ENCODE measurements around the gene ECHS1.

ECHS1 gene

GRCh38 chr10:133405844-133406527, 32.8 kb upstream of the ECHS1 start:
- DNase-seq (ENCODE audit: low spot score in 2 of 2): no peak
- Histone ChIP-seq H3K36me3 (replicated peaks) (peaks cover 76% of the 10 kb centered on the region), H3K27me3 (ENCODE audit: low read depth) (no peaks in the 10 kb centered on the region), H3K9me3 (0 out of 2 replicates have a peak, but pooled peaks cover 2% of the 10 kb centered on the region), H3K4me3 (no peak overlapping the region), H3K4me1 (no peaks in the 10 kb centered on the region)
- in situ Hi-C loops (cut with MboI; ENCODE audit: low sequenced_read_pairs): no loop called here

DNA sequence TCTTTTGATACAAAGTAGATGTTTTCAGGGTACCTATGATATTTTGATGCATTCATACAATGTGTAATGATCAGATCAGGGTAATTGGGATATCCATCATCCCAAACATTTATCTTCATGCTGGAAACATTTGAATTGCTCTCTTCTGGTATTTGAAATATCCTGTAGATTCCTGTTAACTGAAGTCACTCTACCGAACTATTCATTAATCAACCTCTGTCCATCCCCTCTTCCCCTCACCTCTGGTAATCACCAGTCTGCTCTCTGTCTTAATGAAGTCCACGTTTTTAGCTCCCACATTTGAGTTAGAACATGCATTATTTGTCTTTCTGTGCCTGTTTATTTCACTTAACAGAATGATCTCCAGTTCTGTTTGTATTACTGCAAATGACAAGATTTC, 32.1 kb upstream of the ECHS1 start:
- no peaks in the 10 kb centered on the region for H3K4me1 ChIP-seq
- no peaks in the 10 kb centered on the region for H3K27me3 ChIP-seq (ENCODE audit: low read depth)
- H3K9me3 ChIP-seq: no peaks in the 10 kb centered on the region
- in situ Hi-C loops (cut with MboI; ENCODE audit: low sequenced_read_pairs): no loop called here
- no peak for DNase-seq (ENCODE audit: low spot score in 2 of 2)
- H3K36me3 ChIP-seq (replicated peaks): peaks cover 76% of the 10 kb centered on the region
- H3K4me3 ChIP-seq: no peak overlapping the region

DNA sequence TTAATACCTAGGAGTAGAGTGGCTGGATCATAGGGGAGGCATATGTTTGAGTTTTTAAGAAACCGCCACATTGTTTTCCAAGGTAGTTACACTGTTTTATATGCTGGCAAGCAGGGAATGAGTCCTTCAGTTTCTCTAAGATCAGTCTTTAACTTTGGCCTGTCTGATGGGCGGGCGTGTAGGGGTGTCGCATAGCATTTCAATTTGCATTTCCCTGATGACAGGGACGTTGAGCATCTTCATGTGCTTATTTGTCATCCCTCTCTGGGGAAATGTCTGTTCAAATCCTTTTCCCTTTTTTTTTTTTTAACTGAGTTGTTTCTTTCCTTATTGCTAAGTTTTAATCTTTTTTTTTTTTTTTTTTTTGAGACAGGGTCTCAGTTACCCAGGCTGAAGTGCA, 30.6 kb upstream of the ECHS1 start:
- Histone ChIP-seq H3K9me3 (no peaks in the 10 kb centered on the region), H3K36me3 (replicated peaks) (peaks cover 73% of the 10 kb centered on the region), H3K27me3 (ENCODE audit: low read depth) (no peaks in the 10 kb centered on the region), H3K4me1 (no peaks in the 10 kb centered on the region), H3K4me3 (no peak overlapping the region)
- DNase-seq (ENCODE audit: low spot score in 2 of 2): no peak
- in situ Hi-C loops (cut with MboI; ENCODE audit: low sequenced_read_pairs): no loop called here

DNA sequence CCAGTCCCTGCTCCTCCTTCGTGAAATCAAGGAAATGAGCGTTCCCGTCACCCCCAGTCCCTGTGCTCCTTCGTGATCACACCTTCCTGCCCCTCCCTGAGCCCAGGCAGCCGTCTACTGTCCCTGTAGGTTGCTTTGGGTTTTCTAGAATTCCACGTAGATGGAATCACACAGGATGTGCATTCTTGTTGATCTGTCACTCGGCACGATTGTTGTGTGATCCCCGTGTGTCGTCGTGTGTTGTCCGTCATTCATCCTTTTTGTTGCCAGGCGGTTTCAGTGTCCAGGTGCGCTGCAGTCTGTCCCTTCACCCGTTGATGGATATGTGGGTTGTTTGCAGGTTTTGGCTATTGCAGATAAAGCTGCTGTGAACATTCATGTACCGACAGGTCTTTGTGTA, 30.2 kb upstream of the ECHS1 start:
- Histone ChIP-seq H3K27me3 (ENCODE audit: low read depth) (no peaks in the 10 kb centered on the region), H3K9me3 (no peaks in the 10 kb centered on the region), H3K4me1 (no peaks in the 10 kb centered on the region), H3K36me3 (replicated peaks) (peaks cover 77% of the 10 kb centered on the region), H3K4me3 (no peak overlapping the region)
- no peak for DNase-seq (ENCODE audit: low spot score in 2 of 2)
- in situ Hi-C loops (cut with MboI; ENCODE audit: low sequenced_read_pairs): no loop called here

DNA sequence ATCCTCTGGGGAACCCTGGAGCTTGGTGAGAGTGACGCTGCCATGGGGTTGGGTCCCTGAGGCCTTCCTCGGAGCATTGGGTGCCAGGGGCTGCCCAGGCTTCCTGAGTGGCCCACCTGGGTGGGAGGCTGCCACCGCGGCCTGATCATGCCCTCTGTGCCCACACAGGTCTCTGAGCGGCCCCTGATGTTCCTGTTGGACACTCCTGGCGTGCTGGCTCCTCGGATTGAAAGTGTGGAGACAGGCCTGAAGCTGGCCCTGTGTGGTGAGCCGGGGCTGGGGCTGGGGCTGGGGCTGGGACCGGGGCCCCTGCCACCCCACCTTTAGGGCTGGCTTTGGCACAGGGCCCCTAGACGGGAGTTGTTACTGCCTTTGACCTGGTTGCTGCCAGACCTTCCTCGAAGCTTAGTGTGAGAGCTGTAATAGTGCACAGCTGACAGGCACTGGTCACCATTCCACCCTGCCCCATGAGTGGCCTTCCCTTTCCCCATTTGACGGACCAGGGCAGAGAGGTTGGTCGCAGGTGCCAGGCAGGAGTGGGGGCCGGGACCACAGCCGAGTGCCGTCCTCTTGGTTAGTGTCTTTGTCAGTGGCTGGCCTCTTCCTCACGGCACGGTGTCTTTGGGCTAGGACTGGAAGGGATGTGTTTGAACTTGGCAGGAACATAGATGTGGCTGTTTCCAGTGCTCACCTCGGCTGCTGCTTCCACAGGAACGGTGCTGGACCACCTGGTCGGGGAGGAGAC, 29.0 kb upstream of the ECHS1 start:
- Histone ChIP-seq H3K4me1 (no peaks in the 10 kb centered on the region), H3K27me3 (ENCODE audit: low read depth) (no peaks in the 10 kb centered on the region), H3K36me3 (replicated peaks) (peaks cover 71% of the 10 kb centered on the region), H3K9me3 (no peaks in the 10 kb centered on the region), H3K4me3 (no peak overlapping the region)
- in situ Hi-C loops (cut with MboI; ENCODE audit: low sequenced_read_pairs): no loop called here
- DNase-seq (ENCODE audit: low spot score in 2 of 2): no peak

- H3K4me1 ChIP-seq: no peaks in the 10 kb centered on the region
- in situ Hi-C loops (cut with MboI; ENCODE audit: low sequenced_read_pairs): no loop called here
- H3K27me3 ChIP-seq (ENCODE audit: low read depth): no peaks in the 10 kb centered on the region
- DNase-seq (ENCODE audit: low spot score in 2 of 2): no peak
- no peak overlapping the region for H3K4me3 ChIP-seq
- H3K9me3 ChIP-seq: no peaks in the 10 kb centered on the region
- H3K36me3 ChIP-seq (replicated peaks): peaks cover 66% of the 10 kb centered on the region
Measured at GRCh38 chr10:133401500-133401899, 28.3 kb upstream of the ECHS1 start.

DNA sequence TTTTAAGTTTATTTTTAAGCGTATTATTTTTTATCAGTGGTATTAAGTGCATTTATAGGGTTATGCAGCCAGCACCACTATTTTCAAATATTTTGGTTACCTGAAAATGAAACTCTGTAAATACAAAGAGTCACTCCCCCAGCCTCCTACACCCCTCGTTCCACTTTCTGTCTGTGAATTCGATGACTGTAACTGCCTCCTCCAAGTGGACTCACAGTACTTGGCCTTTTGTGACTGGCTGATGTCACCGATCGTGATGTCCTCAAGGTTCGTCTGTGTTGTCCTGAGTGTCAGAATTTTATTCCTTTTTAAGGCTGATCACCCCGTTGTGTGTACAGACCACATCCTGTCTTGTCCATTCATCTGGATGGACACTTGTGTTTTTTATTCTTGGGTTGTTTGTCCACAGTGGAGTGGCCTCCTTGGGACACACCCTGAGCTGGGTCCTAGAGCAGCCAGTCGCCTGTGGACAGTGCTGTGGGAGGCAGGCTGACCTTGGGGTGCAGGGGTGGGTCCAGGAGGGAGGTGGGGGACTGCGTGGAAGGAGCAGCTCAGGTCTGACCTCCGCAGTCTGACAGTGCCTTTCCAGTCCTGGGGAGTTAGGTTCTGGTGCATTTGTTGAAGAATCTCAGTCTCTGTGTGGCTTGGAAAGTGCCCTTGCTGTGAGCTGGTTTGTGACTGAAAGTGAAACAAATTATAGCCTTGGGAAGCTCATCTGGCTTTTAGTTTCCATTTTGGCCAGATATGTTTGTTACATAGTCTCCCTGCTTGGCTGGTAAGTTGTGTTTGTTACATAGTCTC, 27.7 kb upstream of the ECHS1 start:
- H3K4me1 ChIP-seq: no peaks in the 10 kb centered on the region
- no peaks in the 10 kb centered on the region for H3K27me3 ChIP-seq (ENCODE audit: low read depth)
- no peak for DNase-seq (ENCODE audit: low spot score in 2 of 2)
- no peaks in the 10 kb centered on the region for H3K9me3 ChIP-seq
- H3K4me3 ChIP-seq: no peak overlapping the region
- peaks cover 68% of the 10 kb centered on the region for H3K36me3 ChIP-seq (replicated peaks)
- in situ Hi-C loops (cut with MboI; ENCODE audit: low sequenced_read_pairs): no loop called here

DNA sequence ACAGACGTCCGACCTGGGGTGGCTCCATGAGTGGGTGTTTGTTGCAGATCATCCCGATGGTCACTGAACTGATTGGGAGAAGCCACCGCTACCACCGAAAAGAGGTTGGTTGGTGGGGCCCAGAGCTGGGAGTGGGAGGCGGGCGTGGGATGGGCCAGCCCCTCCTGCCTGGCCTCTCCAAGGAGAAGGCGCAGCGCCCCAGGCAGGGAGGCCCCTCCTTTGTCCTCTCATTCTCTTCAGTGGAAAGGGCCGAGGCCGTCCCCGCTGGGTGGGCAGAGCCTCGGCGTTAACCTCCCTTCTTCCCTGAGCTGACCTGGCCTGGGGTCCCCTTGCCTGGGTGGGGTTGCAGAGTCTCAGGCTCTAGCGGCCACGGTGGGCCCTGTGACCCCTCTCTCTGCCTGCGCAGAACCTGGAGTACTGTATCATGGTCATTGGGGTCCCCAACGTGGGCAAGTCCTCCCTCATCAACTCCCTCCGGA, 26.0 kb upstream of the ECHS1 start:
- Histone ChIP-seq H3K27me3 (ENCODE audit: low read depth) (no peaks in the 10 kb centered on the region), H3K4me1 (no peaks in the 10 kb centered on the region), H3K36me3 (replicated peaks) (peaks cover 60% of the 10 kb centered on the region), H3K4me3 (no peak overlapping the region), H3K9me3 (no peaks in the 10 kb centered on the region)
- DNase-seq (ENCODE audit: low spot score in 2 of 2): no peak
- in situ Hi-C loops (cut with MboI; ENCODE audit: low sequenced_read_pairs): no loop called here

DNA sequence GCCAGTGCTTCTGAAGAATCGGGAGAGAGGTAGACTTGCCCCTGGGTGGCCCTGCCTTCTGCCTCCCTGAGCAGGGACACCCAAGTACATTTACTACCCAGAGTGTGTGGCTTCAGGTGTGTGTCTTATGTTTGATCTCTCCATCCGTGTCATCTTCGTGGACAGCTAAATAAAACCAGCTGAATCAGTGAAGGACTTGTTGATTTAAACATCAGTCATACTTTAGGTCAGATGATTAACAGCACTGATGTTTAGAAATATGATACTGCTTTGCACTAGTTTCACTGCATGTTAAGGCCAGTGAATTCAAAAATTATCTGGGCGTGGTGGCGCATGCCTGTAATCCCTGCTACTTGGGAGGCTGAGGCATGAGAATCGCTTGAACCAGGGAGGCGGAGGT, 24.8 kb upstream of the ECHS1 start:
- H3K4me3 ChIP-seq: no peak overlapping the region
- H3K4me1 ChIP-seq: peaks cover 4% of the 10 kb centered on the region; the same call in 1 of the 2 replicates
- H3K9me3 ChIP-seq: no peaks in the 10 kb centered on the region
- no peak for DNase-seq (ENCODE audit: low spot score in 2 of 2)
- in situ Hi-C loops (cut with MboI; ENCODE audit: low sequenced_read_pairs): no loop called here
- H3K36me3 ChIP-seq (replicated peaks): peaks cover 56% of the 10 kb centered on the region
- no peaks in the 10 kb centered on the region for H3K27me3 ChIP-seq (ENCODE audit: low read depth)

DNA sequence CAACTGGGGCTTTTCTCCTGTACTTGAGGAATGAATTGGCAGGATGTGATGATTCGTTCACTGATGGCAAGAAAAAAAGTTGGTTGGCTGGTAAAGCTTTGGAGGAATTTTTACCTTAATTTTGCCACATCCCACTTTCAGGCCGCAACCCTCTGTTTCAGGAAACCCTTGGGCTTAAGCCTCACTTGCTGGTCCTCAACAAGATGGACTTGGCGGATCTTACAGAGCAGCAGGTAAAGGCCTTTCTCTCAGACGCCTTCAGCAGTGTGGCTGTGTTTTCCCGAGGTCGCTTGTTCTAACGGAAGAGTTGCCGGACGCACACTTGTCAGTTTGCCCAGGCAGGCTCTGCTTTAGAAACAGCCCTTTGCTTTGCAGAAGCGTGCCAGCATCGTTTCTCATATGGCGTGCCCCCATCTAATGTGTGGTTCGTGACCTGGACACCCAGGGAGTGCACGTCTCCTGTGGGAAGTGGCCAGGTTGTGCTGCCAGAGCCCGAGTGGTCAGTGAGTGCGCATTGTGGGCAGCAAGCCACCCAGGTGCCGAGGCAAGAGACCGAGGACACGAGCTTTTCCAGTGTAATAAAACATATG, 23.0 kb upstream of the ECHS1 start:
- Histone ChIP-seq H3K4me3 (no peak overlapping the region), H3K9me3 (no peaks in the 10 kb centered on the region), H3K4me1 (peaks cover 4% of the 10 kb centered on the region; the same call in 1 of the 2 replicates), H3K27me3 (ENCODE audit: low read depth) (no peaks in the 10 kb centered on the region), H3K36me3 (replicated peaks) (peaks cover 41% of the 10 kb centered on the region)
- in situ Hi-C loops (cut with MboI; ENCODE audit: low sequenced_read_pairs): no loop called here
- no peak for DNase-seq (ENCODE audit: low spot score in 2 of 2)

GRCh38 chr10:133394801-133395221, 21.7 kb upstream of the ECHS1 start:
- Histone ChIP-seq H3K4me3 (peak overlapping the region; percentile 82), H3K9me3 (no peaks in the 10 kb centered on the region), H3K4me1 (peaks cover 4% of the 10 kb centered on the region; the same call in 1 of the 2 replicates), H3K27me3 (ENCODE audit: low read depth) (no peaks in the 10 kb centered on the region), H3K36me3 (replicated peaks) (peaks cover 31% of the 10 kb centered on the region)
- no peak for DNase-seq (ENCODE audit: low spot score in 2 of 2)
- in situ Hi-C loops (cut with MboI; ENCODE audit: low sequenced_read_pairs): no loop called here

DNA sequence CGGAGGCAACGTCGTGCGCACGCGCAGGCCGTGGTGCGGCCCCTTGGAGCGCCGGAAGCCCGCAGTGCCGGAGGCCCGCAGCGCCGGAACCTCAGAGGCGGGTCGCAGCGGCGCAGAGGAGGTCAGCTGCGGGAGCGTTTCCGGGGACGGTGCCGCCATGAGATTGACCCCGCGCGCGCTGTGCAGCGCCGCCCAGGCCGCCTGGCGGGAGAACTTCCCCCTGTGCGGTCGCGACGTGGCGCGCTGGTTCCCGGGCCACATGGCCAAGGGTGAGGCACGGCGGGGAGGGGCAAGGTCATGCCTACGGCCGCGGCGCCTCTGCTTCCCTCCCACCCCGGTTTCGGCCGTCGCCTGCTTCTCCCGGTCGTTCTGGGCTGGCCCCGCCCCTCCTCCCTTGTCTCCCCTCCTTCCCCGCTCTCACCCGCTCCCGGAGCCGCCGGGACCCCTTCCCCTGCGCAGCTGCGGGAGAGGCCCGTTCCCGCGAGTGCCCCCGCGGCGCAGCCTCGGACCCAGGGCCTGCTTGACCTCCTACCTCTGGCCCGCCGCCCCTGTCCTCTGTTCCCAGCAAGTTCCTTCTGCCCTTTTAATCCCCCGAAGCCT, 21.0 kb upstream of the ECHS1 start, which contains the start of gene MTG1:
TSS of gene MTG1 (plus strand) at position 94 of the 600 bp plus-strand sequence. CDS start at position 158, 64 bp downstream.
- Histone ChIP-seq H3K27me3 (ENCODE audit: low read depth) (no peaks in the 10 kb centered on the region), H3K4me3 (peak within 1 kb of the TSS; percentile 82), H3K9me3 (no peaks in the 10 kb centered on the region), H3K4me1 (peaks cover 4% of the 10 kb centered on the region; the same call in 1 of the 2 replicates), H3K36me3 (replicated peaks) (peaks cover 25% of the 10 kb centered on the region)
- peak; percentile 89 to 97 for DNase-seq (ENCODE audit: low spot score in 2 of 2)
- in situ Hi-C loops (cut with MboI; ENCODE audit: low sequenced_read_pairs): no loop called here
